HepG2 (cell line): ENCODE data around the gene HDLBP. TPM values are rescaled to one million over a fixed set of nuclear protein-coding genes. Genes with fewer than 3 reads are reported as not detected.

Source experiments
- ASH2L ChIP-seq: fragments of 300-600, 200-600 bp; sonication (generic); IDR thresholded peaks from 2 replicates; pipeline ENCODE4 v1.7.0; 2017; ENCODE audit warnings: low read depth, mild to moderate bottlenecking, moderate library complexity, mixed read lengths, low read length; ENCODE audit not compliant: insufficient read length
- ATF2 ChIP-seq: sonication (generic); formaldehyde crosslinking; IDR thresholded peaks from 2 replicates; pipeline ENCODE4 v1.4.0; 2020; ENCODE audit warnings: missing genetic modification reagents
- BRCA1 ChIP-seq: sonication (generic); formaldehyde crosslinking; IDR thresholded peaks from 2 replicates; pipeline ENCODE4 v1.4.0; 2020; ENCODE audit warnings: missing genetic modification reagents
- BRD4 ChIP-seq: sonication (generic); formaldehyde crosslinking; IDR thresholded peaks from 2 replicates; pipeline ENCODE4 v1.4.0; 2020; ENCODE audit warnings: missing genetic modification reagents
- CEBPB ChIP-seq: IDR thresholded peaks from 2 replicates; pipeline ENCODE4 v1.6.1; 2011; ENCODE audit warnings: low read depth, low read length, improper control_type of control experiment, borderline replicate concordance
- DMTF1 ChIP-seq: sonication (generic); formaldehyde crosslinking; IDR thresholded peaks from 2 replicates; pipeline ENCODE4 v1.4.0; 2020; ENCODE audit warnings: mild to moderate bottlenecking, missing genetic modification reagents
- FOXC1 ChIP-seq: sonication (generic); formaldehyde crosslinking; IDR thresholded peaks from 2 replicates; pipeline ENCODE4 v1.8.0; 2022; ENCODE audit warnings: mild to moderate bottlenecking, missing genetic modification reagents, borderline replicate concordance
- GFI1 ChIP-seq: sonication (generic); formaldehyde crosslinking; IDR thresholded peaks from 2 replicates; pipeline ENCODE4 v1.5.0; 2020; ENCODE audit warnings: missing genetic modification reagents, mild to moderate bottlenecking, borderline replicate concordance
- HOXA5 ChIP-seq: sonication (generic); formaldehyde crosslinking; IDR thresholded peaks from 2 replicates; pipeline ENCODE4 v1.4.0; 2020; ENCODE audit warnings: missing genetic modification reagents
- ISX ChIP-seq: sonication (generic); formaldehyde crosslinking; conservative IDR thresholded peaks from 2 replicates; pipeline ENCODE4 v1.5.0; 2020; ENCODE audit warnings: missing genetic modification reagents
- MIER2 ChIP-seq: IDR thresholded peaks from 2 replicates; pipeline ENCODE4 v1.6.1; 2016; ENCODE audit warnings: missing biosample characterization, missing genetic modification reagents
- MNT ChIP-seq: fragments of 450-650 bp; IDR thresholded peaks from 2 replicates; pipeline ENCODE4 v1.6.1; 2016
- MXD4 ChIP-seq: IDR thresholded peaks from 2 replicates; pipeline ENCODE4 v1.6.1; 2016; ENCODE audit warnings: mild to moderate bottlenecking, missing biosample characterization, missing genetic modification reagents
- MYPOP ChIP-seq: sonication (generic); formaldehyde crosslinking; IDR thresholded peaks from 2 replicates; pipeline ENCODE4 v1.8.1; 2023; ENCODE audit warnings: mild to moderate bottlenecking, moderate library complexity, missing genetic modification reagents
- NR1H2 ChIP-seq: sonication (generic); formaldehyde crosslinking; IDR thresholded peaks from 2 replicates; pipeline ENCODE4 v1.8.1; 2022; ENCODE audit warnings: low read depth, missing genetic modification reagents, borderline replicate concordance
- RFXAP ChIP-seq: sonication (generic); formaldehyde crosslinking; IDR thresholded peaks from 2 replicates; pipeline ENCODE4 v1.4.0; 2020; ENCODE audit warnings: missing genetic modification reagents, borderline replicate concordance
- SKI ChIP-seq: fragments of 450-650 bp; IDR thresholded peaks from one replicate; pipeline ENCODE4 v1.6.1; 2018; ENCODE audit warnings: mild to moderate bottlenecking; ENCODE audit not compliant: partially characterized antibody
- U2AF1 ChIP-seq: fragments of 200-400 bp; formaldehyde crosslinking; optimal IDR thresholded peaks from 2 replicates; pipeline ENCODE3; 2017; ENCODE audit warnings: mild to moderate bottlenecking, low read depth, low read length
- ZNF224 ChIP-seq: sonication (generic); formaldehyde crosslinking; IDR thresholded peaks from 2 replicates; pipeline ENCODE4 v1.5.0; 2020; ENCODE audit warnings: mild to moderate bottlenecking, missing genetic modification reagents
- ZNF264 ChIP-seq: sonication (generic); formaldehyde crosslinking; IDR thresholded peaks from 2 replicates; pipeline ENCODE4 v1.4.0; 2020; ENCODE audit warnings: missing genetic modification reagents
- ZNF572 ChIP-seq: sonication (generic); formaldehyde crosslinking; IDR thresholded peaks from 2 replicates; pipeline ENCODE4 v1.5.1; 2020; ENCODE audit warnings: mild to moderate bottlenecking, missing genetic modification reagents
- polyA plus RNA-seq, 8 experiments: library from polyadenylated mRNA; depleted of rRNA in 3 of 8; stranded (reverse) in 7 of 8; unstranded in 1 of 8; fragments of >200 nt; fragmentation: Illumina TruSeq in 4 of 8; extraction: Trizol in 4 of 8; gene quantifications; 2 replicates each; pipeline versions ENCODE4 v1.2.1 to v1.2.3, GENCODE V29; 2011 to 2016; ENCODE audit warnings: low read depth in 4 of 8, missing spikeins in 1 of 8, mixed read lengths in 1 of 8; ENCODE audit not compliant: insufficient read depth in 1 of 8
- total RNA-seq, 5 experiments: library from RNA; depleted of rRNA; stranded (reverse); fragments of >200 nt; fragmentation: Illumina TruSeq; extraction: Trizol; gene quantifications; 2 replicates each; pipeline ENCODE4 v1.2.3, GENCODE V29; 2016; ENCODE audit warnings: low read depth in 1 of 5
- TF ChIP-seq, protein P1 (sequence below): sonication (generic); formaldehyde crosslinking; IDR thresholded peaks from 2 replicates; pipeline ENCODE4 v1.8.1; 2023; ENCODE audit warnings: mild to moderate bottlenecking, inconsistent platforms, moderate library complexity, missing genetic modification reagents, borderline replicate concordance

HDLBP gene
- total and polyA plus RNA-seq, 2 of the 13 experiments (the other 11 are each of a cell fraction or from before 2014, with no cell fraction given), result 464 to 707 TPM

- TF ChIP-seq ATF2 (CRISPR knock-in tag) (peak; percentile 36; the same call in 1 of the 2 replicates), MIER2 (CRISPR knock-in tag) (no peak), DMTF1 (no peak), ISX (no peak; the same call in 1 of the 2 replicates), NR1H2 (CRISPR knock-in tag) (no peak; the same call in 1 of the 2 replicates), CEBPB (no peak), MXD4 (CRISPR knock-in tag) (peak; percentile 21; the same call in 1 of the 2 replicates), U2AF1 (no peak), MNT (peak; percentile 2; the same call in 1 of the 2 replicates), ZNF264 (CRISPR knock-in tag) (0 out of 2 replicates have a peak, but pooled peaks have one; percentile 49), HOXA5 (no peak; the same call in 1 of the 2 replicates), MYPOP (CRISPR knock-in tag) (peak; percentile 66; the same call in 1 of the 2 replicates), ASH2L (peak; percentile 87), BRCA1 (peak; percentile 97), FOXC1 (CRISPR knock-in tag) (peak; percentile 79; the same call in 1 of the 2 replicates), ZNF572 (CRISPR knock-in tag) (no peak; the same call in 1 of the 2 replicates), RFXAP (peak; percentile 80; the same call in 1 of the 2 replicates), ZNF224 (CRISPR knock-in tag) (no peak; the same call in 1 of the 2 replicates), GFI1 (CRISPR knock-in tag) (peak; percentile 14; the same call in 1 of the 2 replicates), BRD4 (CRISPR knock-in tag) (peak; percentile 79), SKI (peak; percentile 62)
- TF ChIP-seq, protein P1, sequence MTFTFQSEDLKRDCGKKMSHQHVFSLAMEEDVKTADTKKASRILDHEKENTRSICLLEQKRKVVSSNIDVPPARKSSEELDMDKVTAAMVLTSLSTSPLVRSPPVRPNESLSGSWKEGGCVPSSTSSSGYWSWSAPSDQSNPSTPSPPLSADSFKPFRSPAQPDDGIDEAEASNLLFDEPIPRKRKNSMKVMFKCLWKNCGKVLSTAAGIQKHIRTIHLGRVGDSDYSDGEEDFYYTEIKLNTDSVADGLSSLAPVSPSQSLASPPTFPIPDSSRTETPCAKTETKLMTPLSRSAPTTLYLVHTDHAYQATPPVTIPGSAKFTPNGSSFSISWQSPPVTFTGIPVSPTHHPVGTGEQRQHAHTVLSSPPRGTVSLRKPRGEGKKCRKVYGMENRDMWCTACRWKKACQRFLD (CRISPR knock-in tag), result no peak; the same call in 1 of the 2 replicates
Observed at GRCh38 chr2:241315879-241316631, 583 bp upstream of the HDLBP start, which contains the start of gene SEPTIN2 (continued).
